Right forelimb (tissue), 1 donor: ENCODE results near the gene MFNG.
"Not testable (repeated sequence)": the region's sequence is repeated elsewhere in the genome, so short reads cannot be mapped to it uniquely, and the experiment has no call there.

ENCODE experiments used
- DNase-seq: peaks from one replicate; pipeline ENCODE4 v3.0.0-alpha.2; 2018

The MFNG gene

GRCh38 chr22:37486224-37486845 is at the start of gene MFNG:
MFNG (minus strand) TSS chr22:37486384; CDS start chr22:37486177, 207 bp downstream.
- DNase-seq: no peak

GRCh38 chr22:37535159-37535558 is 49.0 kb upstream of the MFNG start:
- DNase-seq: no peak

- no peak for DNase-seq
Measured at GRCh38 chr22:37534445-37534844, 48.3 kb upstream of the MFNG start.

GRCh38 chr22:37533995-37534394 is 47.8 kb upstream of the MFNG start:
- DNase-seq: no peak

- DNase-seq: peak; percentile 31
Measured at GRCh38 chr22:37529652-37530345, 43.6 kb upstream of the MFNG start.

GRCh38 chr22:37527952-37528351 is 41.8 kb upstream of the MFNG start:
- DNase-seq: not testable (repeated sequence)

- not testable (repeated sequence) for DNase-seq
Measured at GRCh38 chr22:37527081-37527752, 41.0 kb upstream of the MFNG start.

GRCh38 chr22:37526376-37526775 is 40.2 kb upstream of the MFNG start:
- DNase-seq: no peak

- DNase-seq: no peak
Measured at GRCh38 chr22:37525746-37526350, 39.7 kb upstream of the MFNG start.

- no peak for DNase-seq
Measured at GRCh38 chr22:37525073-37525745, 39.0 kb upstream of the MFNG start.

GRCh38 chr22:37522482-37522881 is 36.3 kb upstream of the MFNG start:
- no peak for DNase-seq

GRCh38 chr22:37521236-37521739 is 35.1 kb upstream of the MFNG start:
- DNase-seq: no peak

GRCh38 chr22:37520776-37521191 is 34.6 kb upstream of the MFNG start:
- DNase-seq: no peak

GRCh38 chr22:37519268-37520195 is 33.3 kb upstream of the MFNG start, which contains the start of gene CARD10:
CARD10 (minus strand) TSS chr22:37519415; CDS start chr22:37519200, 215 bp downstream.
- DNase-seq: no peak

- no peak for DNase-seq
Measured at GRCh38 chr22:37518509-37519267, 32.5 kb upstream of the MFNG start.

- no peak for DNase-seq
Measured at GRCh38 chr22:37517826-37518450, 31.8 kb upstream of the MFNG start.

- no peak for DNase-seq
Measured at GRCh38 chr22:37516456-37516855, 30.3 kb upstream of the MFNG start.

GRCh38 chr22:37515901-37516300 is 29.7 kb upstream of the MFNG start:
- DNase-seq: no peak

GRCh38 chr22:37514526-37515051 is 28.4 kb upstream of the MFNG start:
- DNase-seq: no peak
